Choroid plexus epithelial cell (primary cell): ENCODE measurements around the gene VCP.
A peak's percentile ranks its signal among the peaks of the same experiment; 100 is the strongest.

ENCODE experiments used
- DNase-seq: peaks from one replicate; pipeline ENCODE4 v3.0.0-alpha.2; 2010; ENCODE audit warnings: low read depth
- H3K4me3 ChIP-seq: 2 replicates; pipeline ENCODE4 v1.5.1; 2011; ENCODE audit warnings: low read depth, mild to moderate bottlenecking, control low read depth, low read length, moderate library complexity
- CTCF ChIP-seq: conservative IDR thresholded peaks from 2 replicates; pipeline ENCODE4 v1.5.1; 2011; ENCODE audit warnings: low read depth, mild to moderate bottlenecking, control low read depth, inconsistent platforms, low read length, moderate library complexity

The VCP gene

GRCh38 chr9:35051069-35051967 is 21.1 kb downstream of the VCP start:
- peak; percentile 83 for TF ChIP-seq CTCF
- no peak overlapping the region for H3K4me3 ChIP-seq
- DNase-seq = peak; percentile 79

DNA sequence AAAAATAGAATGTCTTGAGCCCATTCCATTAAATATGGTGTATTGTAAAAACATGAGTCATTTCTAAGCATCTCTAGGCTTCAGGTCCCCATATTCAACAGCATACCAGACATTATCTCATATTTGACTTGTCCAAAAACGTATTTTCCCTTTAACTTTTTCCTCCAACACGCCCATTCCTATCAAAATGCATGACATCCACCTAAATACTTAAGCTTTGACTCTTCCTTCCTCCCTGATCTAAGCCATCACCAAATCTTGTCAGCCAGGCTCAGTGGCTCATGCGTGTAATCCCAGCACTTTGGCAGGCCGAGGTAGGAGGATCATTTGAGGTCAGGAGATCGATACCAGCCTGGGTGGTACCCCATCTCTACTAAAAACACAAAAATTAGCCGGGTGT is 23.9 kb downstream of the VCP start:
- no peak overlapping the region for H3K4me3 ChIP-seq
- no peak for DNase-seq
- TF ChIP-seq CTCF = no peak

DNA sequence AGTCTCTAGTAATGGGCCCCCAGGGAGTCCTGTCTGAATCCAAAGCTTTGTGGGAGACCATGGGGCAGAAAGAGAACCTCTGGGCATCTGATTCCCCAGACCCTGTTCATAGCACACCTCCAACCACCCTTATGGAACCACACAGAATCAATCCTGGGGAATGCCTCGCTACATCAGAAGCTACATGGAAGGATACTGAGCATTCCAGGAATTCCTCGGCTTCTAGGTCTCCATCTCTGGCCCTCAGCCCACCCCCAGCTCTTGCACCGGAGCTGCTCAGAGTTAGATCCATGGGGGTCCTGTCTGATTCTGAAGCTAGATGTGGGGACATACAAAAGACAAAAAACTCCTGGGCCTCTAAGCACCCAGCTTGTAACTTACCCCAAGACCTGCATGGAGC is 28.4 kb downstream of the VCP start:
- no peak for TF ChIP-seq CTCF
- DNase-seq = no peak
- H3K4me3 ChIP-seq = no peak overlapping the region

DNA sequence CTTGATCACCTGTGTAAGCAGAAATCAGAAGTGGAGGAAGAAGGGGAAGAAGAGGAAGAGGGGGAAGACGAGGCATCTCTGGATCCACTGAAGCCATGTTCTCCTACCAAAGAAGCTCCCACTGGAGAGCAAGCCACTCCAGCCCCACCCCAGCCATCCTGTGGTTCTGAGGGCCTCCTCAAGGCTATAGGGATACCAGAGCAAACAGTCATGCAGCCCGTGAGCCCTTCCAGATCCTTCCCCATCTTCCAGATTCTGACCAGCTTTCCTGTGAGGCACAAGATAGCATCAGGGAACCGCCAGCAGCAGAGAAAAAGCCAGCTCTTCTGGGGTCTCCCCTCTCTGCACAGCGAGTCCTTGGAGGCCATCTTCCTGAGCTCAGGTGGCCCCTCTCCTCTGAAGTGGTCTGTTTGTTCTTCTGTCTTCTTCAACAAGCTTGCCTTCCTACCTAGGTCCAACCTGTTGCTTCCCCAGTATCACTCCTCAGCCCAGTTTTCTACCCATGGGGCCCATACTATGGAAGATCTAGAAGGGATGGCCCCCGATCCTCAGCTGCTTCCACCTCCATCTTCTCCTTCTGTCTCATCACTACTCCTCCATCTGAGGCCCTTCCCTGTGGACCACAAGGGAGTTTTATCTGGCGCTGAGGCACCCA is 29.4 kb downstream of the VCP start:
- no peak overlapping the region for H3K4me3 ChIP-seq
- no peak for TF ChIP-seq CTCF
- no peak for DNase-seq

- no peak overlapping the region for H3K4me3 ChIP-seq
- peak; percentile 47 for DNase-seq
- no peak for TF ChIP-seq CTCF
Measured at GRCh38 chr9:35042081-35042604, 30.3 kb downstream of the VCP start.

- peak; percentile 25 for TF ChIP-seq CTCF
- peak overlapping the region; percentile 52 for H3K4me3 ChIP-seq
- DNase-seq = peak; percentile 71
Measured at GRCh38 chr9:35035851-35036701, 36.3 kb downstream of the VCP start.
